ENCODE measurements around the gene AKT3.

DNA sequence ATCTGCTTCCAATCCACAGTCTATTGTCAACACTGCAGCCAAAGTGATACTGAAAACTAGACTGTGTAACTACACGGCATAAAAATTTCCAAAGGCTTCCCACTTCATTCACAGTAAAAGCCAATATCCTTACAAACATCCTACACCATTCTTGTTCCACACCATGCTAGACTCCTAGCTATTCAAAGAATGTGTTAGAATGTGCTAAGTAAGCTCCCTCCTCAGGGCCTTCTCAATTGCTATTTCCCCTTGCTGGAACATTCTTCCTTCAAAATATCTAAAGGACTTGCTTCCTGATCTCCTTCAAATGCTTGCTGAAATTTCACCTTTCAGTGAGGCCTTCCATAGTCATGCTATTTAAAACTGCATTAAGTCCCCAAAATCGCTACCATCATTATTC is 228.1 kb downstream of the AKT3 start:
- TF ChIP-seq, protein P1, sequence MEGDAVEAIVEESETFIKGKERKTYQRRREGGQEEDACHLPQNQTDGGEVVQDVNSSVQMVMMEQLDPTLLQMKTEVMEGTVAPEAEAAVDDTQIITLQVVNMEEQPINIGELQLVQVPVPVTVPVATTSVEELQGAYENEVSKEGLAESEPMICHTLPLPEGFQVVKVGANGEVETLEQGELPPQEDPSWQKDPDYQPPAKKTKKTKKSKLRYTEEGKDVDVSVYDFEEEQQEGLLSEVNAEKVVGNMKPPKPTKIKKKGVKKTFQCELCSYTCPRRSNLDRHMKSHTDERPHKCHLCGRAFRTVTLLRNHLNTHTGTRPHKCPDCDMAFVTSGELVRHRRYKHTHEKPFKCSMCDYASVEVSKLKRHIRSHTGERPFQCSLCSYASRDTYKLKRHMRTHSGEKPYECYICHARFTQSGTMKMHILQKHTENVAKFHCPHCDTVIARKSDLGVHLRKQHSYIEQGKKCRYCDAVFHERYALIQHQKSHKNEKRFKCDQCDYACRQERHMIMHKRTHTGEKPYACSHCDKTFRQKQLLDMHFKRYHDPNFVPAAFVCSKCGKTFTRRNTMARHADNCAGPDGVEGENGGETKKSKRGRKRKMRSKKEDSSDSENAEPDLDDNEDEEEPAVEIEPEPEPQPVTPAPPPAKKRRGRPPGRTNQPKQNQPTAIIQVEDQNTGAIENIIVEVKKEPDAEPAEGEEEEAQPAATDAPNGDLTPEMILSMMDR (IDR thresholded peaks at IDR 0.05) = no peak
- no peak for TF ChIP-seq EZH2 (IDR thresholded peaks at IDR 0.05)
- TF ChIP-seq EZH2phosphoT487 (IDR thresholded peaks at IDR 0.05) = no peak

Measured in neural progenitor cell (in vitro differentiated cells).